Measurements from ENCODE around the gene TET1. TPM values are rescaled to one million over a fixed set of nuclear protein-coding genes. Genes with fewer than 3 reads are reported as not detected.

TET1 gene
- total RNA-seq, 1 donor from 2014 or later: under 0.01 TPM

GRCh38 chr10:68553599-68553998 lies 6.5 kb upstream of the TET1 start:
- no peaks in the 10 kb centered on the region for H3K36me3 ChIP-seq (ENCODE audit: control insufficient read depth, insufficient read depth, low read length)
- FAIRE-seq (no peak), DNase-seq (ENCODE audit: low read depth) (no peak)
- TF ChIP-seq CTCF (IDR thresholded peaks at IDR 0.05; ENCODE audit: insufficient read depth, low read length, severe bottlenecking): no peak
- H3K27me3 ChIP-seq (ENCODE audit: control insufficient read depth, insufficient read depth, low read length): peaks cover 1% of the 10 kb centered on the region
- no peak overlapping the region for H3K4me3 ChIP-seq (ENCODE audit: low read depth, low read length)

GRCh38 chr10:68558478-68558877 lies 1.7 kb upstream of the TET1 start:
- DNase-seq (ENCODE audit: low read depth): no peak
- no peak for FAIRE-seq
- Histone ChIP-seq H3K4me3 (ENCODE audit: low read depth, low read length) (no peak overlapping the region), H3K36me3 (ENCODE audit: control insufficient read depth, insufficient read depth, low read length) (no peaks in the 10 kb centered on the region), H3K27me3 (ENCODE audit: control insufficient read depth, insufficient read depth, low read length) (peaks cover 15% of the 10 kb centered on the region)
- TF ChIP-seq CTCF (IDR thresholded peaks at IDR 0.05; ENCODE audit: insufficient read depth, low read length, severe bottlenecking): no peak

- TF ChIP-seq CTCF (IDR thresholded peaks at IDR 0.05; ENCODE audit: insufficient read depth, low read length, severe bottlenecking): no peak
Measured at GRCh38 chr10:68559251-68559650, 886 bp upstream of the TET1 start.

GRCh38 chr10:68559841-68560185 lies 324 bp upstream of the TET1 start:
- no peak for DNase-seq (ENCODE audit: low read depth)
- TF ChIP-seq CTCF (IDR thresholded peaks at IDR 0.05; ENCODE audit: insufficient read depth, low read length, severe bottlenecking): no peak
- H3K4me3 ChIP-seq (ENCODE audit: low read depth, low read length): no peak overlapping the region
- FAIRE-seq: no peak
- H3K36me3 ChIP-seq (ENCODE audit: control insufficient read depth, insufficient read depth, low read length): no peaks in the 10 kb centered on the region
- H3K27me3 ChIP-seq (ENCODE audit: control insufficient read depth, insufficient read depth, low read length): peaks cover 15% of the 10 kb centered on the region

More at GRCh38 chr10:68559251-68559650, 886 bp upstream of the TET1 start:
- H3K27me3 ChIP-seq (ENCODE audit: control insufficient read depth, insufficient read depth, low read length): peaks cover 15% of the 10 kb centered on the region
- H3K4me3 ChIP-seq (ENCODE audit: low read depth, low read length): no peak overlapping the region
- no peaks in the 10 kb centered on the region for H3K36me3 ChIP-seq (ENCODE audit: control insufficient read depth, insufficient read depth, low read length)
- no peak for FAIRE-seq
- DNase-seq (ENCODE audit: low read depth): no peak

- Histone ChIP-seq H3K27me3 (ENCODE audit: control insufficient read depth, insufficient read depth, low read length) (peaks cover 15% of the 10 kb centered on the region), H3K36me3 (ENCODE audit: control insufficient read depth, insufficient read depth, low read length) (no peaks in the 10 kb centered on the region), H3K4me3 (ENCODE audit: low read depth, low read length) (no peak overlapping the region)
- DNase-seq (ENCODE audit: low read depth): no peak
- no peak for FAIRE-seq
- no peak for TF ChIP-seq CTCF (IDR thresholded peaks at IDR 0.05; ENCODE audit: insufficient read depth, low read length, severe bottlenecking)
Measured at GRCh38 chr10:68560943-68561864, 1.1 kb downstream of the TET1 start.
